Adrenal gland (tissue), 5 donors: ENCODE measurements around the gene PRPF39.

Experiments used
- POLR2A ChIP-seq, 2 donors: fragments of 450-650 bp; IDR thresholded peaks; one replicate each; pipeline ENCODE4 v1.6.1; 2017; ENCODE audit warnings: antibody characterized with exemption in 2 of 2, mild to moderate bottlenecking in 2 of 2, moderate library complexity in 1 of 2
- TF ChIP-seq, protein P1 (sequence below), 6 experiments: fragments of 450-650 bp in 4 of 6; fragments of 200-600 bp in 2 of 6; sonication (generic) in 1 of 6; IDR thresholded peaks; 1 replicate in 5 of 6; 2 replicates in 1 of 6; pipeline versions ENCODE4 v1.5.1 to v1.8.0; 2016 to 2021; ENCODE audit warnings: antibody characterized with exemption in 6 of 6, mild to moderate bottlenecking in 2 of 6, moderate library complexity in 1 of 6
- donor health status: DM: no; HTN: no; CAD: no.

DNA sequence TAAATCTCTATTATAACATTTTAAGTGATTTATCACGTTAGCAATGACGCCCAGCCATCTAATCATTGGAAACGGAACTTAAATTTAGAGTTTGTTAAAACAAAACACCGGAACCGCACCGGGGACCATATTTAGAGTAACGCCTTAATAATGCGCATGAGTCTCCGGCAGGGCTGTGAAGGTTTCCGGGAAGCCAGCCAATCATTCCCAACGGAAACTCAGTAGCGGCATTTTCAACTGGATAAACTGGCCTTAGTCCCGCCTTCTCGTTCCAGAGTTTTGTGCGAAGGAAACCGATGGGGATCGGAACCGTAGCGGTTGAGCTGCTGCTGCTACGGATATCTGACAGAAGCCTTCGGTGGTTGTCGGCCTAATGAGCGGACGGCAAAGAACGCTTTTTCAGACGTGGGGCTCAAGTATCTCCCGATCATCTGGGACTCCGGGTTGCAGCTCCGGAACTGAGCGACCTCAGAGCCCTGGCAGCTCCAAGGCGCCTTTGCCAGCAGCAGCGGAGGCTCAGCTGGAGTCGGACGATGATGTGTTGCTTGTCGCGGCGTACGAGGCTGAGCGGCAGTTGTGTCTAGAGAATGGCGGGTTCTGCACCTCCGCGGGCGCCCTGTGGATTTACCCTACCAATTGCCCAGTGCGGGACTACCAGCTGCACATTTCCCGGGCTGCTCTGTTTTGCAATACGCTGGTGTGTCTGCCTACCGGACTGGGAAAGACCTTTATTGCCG is 51.9 kb downstream of the PRPF39 start, which contains the start of gene FANCM:
- TF ChIP-seq POLR2A (IDR thresholded peaks at IDR 0.05), result peak in 1 of 2 donors; percentile 55
- TF ChIP-seq, protein P1, sequence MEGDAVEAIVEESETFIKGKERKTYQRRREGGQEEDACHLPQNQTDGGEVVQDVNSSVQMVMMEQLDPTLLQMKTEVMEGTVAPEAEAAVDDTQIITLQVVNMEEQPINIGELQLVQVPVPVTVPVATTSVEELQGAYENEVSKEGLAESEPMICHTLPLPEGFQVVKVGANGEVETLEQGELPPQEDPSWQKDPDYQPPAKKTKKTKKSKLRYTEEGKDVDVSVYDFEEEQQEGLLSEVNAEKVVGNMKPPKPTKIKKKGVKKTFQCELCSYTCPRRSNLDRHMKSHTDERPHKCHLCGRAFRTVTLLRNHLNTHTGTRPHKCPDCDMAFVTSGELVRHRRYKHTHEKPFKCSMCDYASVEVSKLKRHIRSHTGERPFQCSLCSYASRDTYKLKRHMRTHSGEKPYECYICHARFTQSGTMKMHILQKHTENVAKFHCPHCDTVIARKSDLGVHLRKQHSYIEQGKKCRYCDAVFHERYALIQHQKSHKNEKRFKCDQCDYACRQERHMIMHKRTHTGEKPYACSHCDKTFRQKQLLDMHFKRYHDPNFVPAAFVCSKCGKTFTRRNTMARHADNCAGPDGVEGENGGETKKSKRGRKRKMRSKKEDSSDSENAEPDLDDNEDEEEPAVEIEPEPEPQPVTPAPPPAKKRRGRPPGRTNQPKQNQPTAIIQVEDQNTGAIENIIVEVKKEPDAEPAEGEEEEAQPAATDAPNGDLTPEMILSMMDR (IDR thresholded peaks at IDR 0.05), result no peak
